ENCODE measurements around the gene C1QTNF2. TPM values are rescaled to one million over a fixed set of nuclear protein-coding genes. Genes with fewer than 3 reads are reported as not detected.

The C1QTNF2 gene, protein sequence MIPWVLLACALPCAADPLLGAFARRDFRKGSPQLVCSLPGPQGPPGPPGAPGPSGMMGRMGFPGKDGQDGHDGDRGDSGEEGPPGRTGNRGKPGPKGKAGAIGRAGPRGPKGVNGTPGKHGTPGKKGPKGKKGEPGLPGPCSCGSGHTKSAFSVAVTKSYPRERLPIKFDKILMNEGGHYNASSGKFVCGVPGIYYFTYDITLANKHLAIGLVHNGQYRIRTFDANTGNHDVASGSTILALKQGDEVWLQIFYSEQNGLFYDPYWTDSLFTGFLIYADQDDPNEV
- not detected in 2 replicates for total RNA-seq (2014; rRNA removed; shearing (Covaris generic); ENCODE audit: low replicate concordance)

DNA sequence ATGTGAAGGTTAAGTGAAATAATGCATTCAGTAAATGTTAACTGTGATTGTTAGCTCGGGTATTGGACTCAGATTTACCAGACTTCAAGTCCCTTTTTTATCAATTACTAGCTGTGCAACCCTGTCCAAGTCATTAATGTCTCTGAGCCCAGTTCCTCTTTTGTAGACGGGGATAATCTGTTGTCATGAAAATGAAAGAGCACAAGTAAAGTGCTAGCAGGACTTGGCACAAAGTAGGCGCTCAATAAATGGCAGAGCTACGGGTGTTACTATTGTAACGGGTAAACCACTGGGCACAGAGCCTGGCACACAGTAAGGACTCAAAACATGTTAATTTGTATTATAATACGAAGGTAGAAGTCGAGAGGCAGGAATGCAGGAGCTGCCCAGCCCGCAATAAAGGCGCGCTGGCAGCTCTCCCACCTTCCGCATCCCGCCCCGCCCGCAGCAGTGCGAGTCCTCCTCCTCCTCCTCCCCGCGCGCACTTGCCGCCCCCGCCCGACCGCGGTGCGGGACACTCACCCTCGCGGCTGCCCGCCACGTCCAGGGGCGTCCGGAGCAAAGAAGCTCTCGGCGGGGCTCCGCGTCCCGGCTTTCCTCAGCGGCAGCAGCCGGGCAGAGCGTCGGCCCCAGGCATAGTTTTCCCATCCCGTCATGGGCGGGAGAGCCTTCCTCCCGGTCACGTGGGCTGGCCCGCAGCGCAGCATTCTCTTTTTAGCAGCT is at the start of gene C1QTNF2:
C1QTNF2 (minus strand) TSS at position 637 of the 723 bp plus-strand sequence. CDS start 15,615 bp downstream, outside the sequence.
- Histone ChIP-seq H3K79me2 (ENCODE audit: low read length) (no peaks in the 10 kb centered on the region), H3K9me3 (ENCODE audit: low read length) (no peaks in the 10 kb centered on the region), H4K20me1 (ENCODE audit: insufficient read depth, low read depth, low read length) (no peaks in the 10 kb centered on the region), H3K4me1 (ENCODE audit: low read length) (no peaks in the 10 kb centered on the region), H3K4me3 (ENCODE audit: low read length) (no peak within 1 kb of the TSS), H3K9ac (ENCODE audit: low read length) (no peak within 1 kb of the TSS), H3K36me3 (ENCODE audit: insufficient read depth, low read length) (no peaks in the 10 kb centered on the region), H3K9me2 (replicated peaks; ENCODE audit: insufficient read depth, low read length) (no peaks in the 10 kb centered on the region), H3K27ac (ENCODE audit: low read length) (no peak within 1 kb of the TSS), H2AFZ (ENCODE audit: low read length) (no peak within 1 kb of the TSS), H3K4me2 (ENCODE audit: low read depth, low read length, poor library complexity, severe bottlenecking) (no peak within 1 kb of the TSS), H3K27me3 (ENCODE audit: low read length) (no peaks in the 10 kb centered on the region)
- no peak for DNase-seq

DNA sequence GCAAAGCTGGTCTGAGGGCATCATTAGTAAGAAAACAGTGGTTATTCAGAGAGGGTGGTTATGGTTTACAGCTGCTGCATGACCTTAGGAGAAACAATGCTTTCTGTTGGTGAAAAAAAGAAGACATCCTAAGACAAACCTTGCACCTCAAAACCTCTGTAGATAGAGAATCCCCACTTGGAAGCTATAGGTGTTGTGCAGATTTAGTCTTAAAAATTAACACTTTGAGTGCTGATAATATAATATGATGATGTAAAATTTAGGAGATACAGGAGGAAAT is 49.8 kb upstream of the C1QTNF2 start:
- H2AFZ ChIP-seq (ENCODE audit: low read length), result peak overlapping the region; percentile 96
- peak overlapping the region; percentile 90 for H3K4me2 ChIP-seq (ENCODE audit: low read depth, low read length, poor library complexity, severe bottlenecking)
- H3K4me1 ChIP-seq (ENCODE audit: low read length), result peaks cover 75% of the 10 kb centered on the region
- no peaks in the 10 kb centered on the region for H3K27me3 ChIP-seq (ENCODE audit: low read length)
- H3K9me2 ChIP-seq (replicated peaks; ENCODE audit: insufficient read depth, low read length), result no peaks in the 10 kb centered on the region
- peak overlapping the region; percentile 81 for H3K9ac ChIP-seq (ENCODE audit: low read length)
- H4K20me1 ChIP-seq (ENCODE audit: insufficient read depth, low read depth, low read length), result peaks cover 7% of the 10 kb centered on the region; the same call in 1 of the 2 replicates
- DNase-seq, result peak; percentile 64
- peak overlapping the region; percentile 92 for H3K4me3 ChIP-seq (ENCODE audit: low read length)
- H3K36me3 ChIP-seq (ENCODE audit: insufficient read depth, low read length), result peaks cover 28% of the 10 kb centered on the region
- H3K9me3 ChIP-seq (ENCODE audit: low read length), result no peaks in the 10 kb centered on the region
- H3K27ac ChIP-seq (ENCODE audit: low read length), result peak overlapping the region; percentile 99
- H3K79me2 ChIP-seq (ENCODE audit: low read length), result peaks cover 69% of the 10 kb centered on the region

- Histone ChIP-seq H3K4me2 (ENCODE audit: low read depth, low read length, poor library complexity, severe bottlenecking) (peak overlapping the region; percentile 90), H3K9me2 (replicated peaks; ENCODE audit: insufficient read depth, low read length) (no peaks in the 10 kb centered on the region), H3K27me3 (ENCODE audit: low read length) (no peaks in the 10 kb centered on the region), H3K4me3 (ENCODE audit: low read length) (peak overlapping the region; percentile 92), H3K79me2 (ENCODE audit: low read length) (peaks cover 71% of the 10 kb centered on the region), H4K20me1 (ENCODE audit: insufficient read depth, low read depth, low read length) (peaks cover 7% of the 10 kb centered on the region; the same call in 1 of the 2 replicates), H3K9ac (ENCODE audit: low read length) (peak overlapping the region; percentile 81), H2AFZ (ENCODE audit: low read length) (peak overlapping the region; percentile 96), H3K36me3 (ENCODE audit: insufficient read depth, low read length) (peaks cover 26% of the 10 kb centered on the region), H3K27ac (ENCODE audit: low read length) (peak overlapping the region; percentile 99), H3K9me3 (ENCODE audit: low read length) (no peaks in the 10 kb centered on the region), H3K4me1 (ENCODE audit: low read length) (peaks cover 74% of the 10 kb centered on the region)
- peak; percentile 53 for DNase-seq
Observed at GRCh38 chr5:160419458-160420330, 49.3 kb upstream of the C1QTNF2 start.

DNA sequence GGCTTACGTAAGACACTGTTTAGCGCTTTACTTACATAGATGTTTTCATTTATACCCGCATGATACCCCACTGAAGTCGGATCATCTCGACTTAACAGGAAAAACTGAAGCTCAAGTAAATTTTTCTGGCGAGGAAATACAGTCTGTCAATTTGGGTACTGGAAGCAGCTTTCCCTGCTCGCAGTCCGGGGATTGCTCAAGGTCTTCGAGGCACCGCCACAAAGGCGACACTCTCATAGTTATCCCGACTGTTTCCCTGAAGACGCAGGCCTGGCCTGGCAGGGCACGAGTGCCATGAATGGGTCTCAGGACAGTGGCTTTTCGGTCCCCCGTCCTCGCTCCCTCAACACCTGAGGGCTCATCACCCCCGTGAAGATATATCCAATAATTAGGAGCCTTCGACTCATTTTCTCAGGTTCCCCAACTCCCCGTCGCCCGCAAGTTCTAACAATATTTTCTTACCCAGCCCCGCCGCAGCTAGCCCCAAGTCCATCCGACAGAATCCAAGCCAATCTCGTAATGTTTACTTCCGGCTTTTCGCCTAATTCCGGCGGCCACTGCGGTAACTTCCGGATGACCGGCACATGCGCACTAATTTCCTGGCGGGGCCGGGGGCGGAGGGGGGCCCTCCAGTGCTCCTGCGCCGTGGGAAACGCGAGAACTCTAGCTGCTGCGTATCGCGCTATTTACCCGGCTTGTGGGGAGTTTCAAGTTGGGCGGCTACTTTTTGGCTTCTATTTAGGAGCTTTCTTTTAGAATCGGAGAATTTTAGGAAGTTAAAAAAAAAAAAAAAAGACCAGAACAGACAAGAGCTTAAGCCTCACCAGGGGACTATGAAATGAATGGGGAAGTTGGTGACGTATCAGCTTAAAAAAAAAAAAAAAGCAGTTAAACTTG is 48.4 kb upstream of the C1QTNF2 start, which contains the start of gene SLU7:
SLU7 (minus strand) TSS at position 521 of the 897 bp plus-strand sequence. CDS start 3,787 bp downstream, outside the sequence.
- Histone ChIP-seq H3K27ac (ENCODE audit: low read length) (peak within 1 kb of the TSS; percentile 99), H3K4me1 (ENCODE audit: low read length) (peaks cover 67% of the 10 kb centered on the region), H3K4me2 (ENCODE audit: low read depth, low read length, poor library complexity, severe bottlenecking) (peak within 1 kb of the TSS; percentile 90), H3K9ac (ENCODE audit: low read length) (peak within 1 kb of the TSS; percentile 81), H3K79me2 (ENCODE audit: low read length) (peaks cover 63% of the 10 kb centered on the region), H4K20me1 (ENCODE audit: insufficient read depth, low read depth, low read length) (peaks cover 7% of the 10 kb centered on the region; the same call in 1 of the 2 replicates), H3K36me3 (ENCODE audit: insufficient read depth, low read length) (peaks cover 22% of the 10 kb centered on the region), H3K9me2 (replicated peaks; ENCODE audit: insufficient read depth, low read length) (no peaks in the 10 kb centered on the region), H2AFZ (ENCODE audit: low read length) (peak within 1 kb of the TSS; percentile 96), H3K27me3 (ENCODE audit: low read length) (no peaks in the 10 kb centered on the region), H3K4me3 (ENCODE audit: low read length) (peak within 1 kb of the TSS; percentile 92), H3K9me3 (ENCODE audit: low read length) (no peaks in the 10 kb centered on the region)
- peak; percentile 99 for DNase-seq

- Histone ChIP-seq H3K36me3 (ENCODE audit: insufficient read depth, low read length) (peaks cover 16% of the 10 kb centered on the region; the same call in 1 of the 2 replicates), H3K4me1 (ENCODE audit: low read length) (peaks cover 14% of the 10 kb centered on the region), H3K9ac (ENCODE audit: low read length) (peak within 1 kb of the TSS; percentile 80), H3K9me2 (replicated peaks; ENCODE audit: insufficient read depth, low read length) (no peaks in the 10 kb centered on the region), H3K9me3 (ENCODE audit: low read length) (no peaks in the 10 kb centered on the region), H3K27ac (ENCODE audit: low read length) (no peak within 1 kb of the TSS), H2AFZ (ENCODE audit: low read length) (peak within 1 kb of the TSS; percentile 87), H3K4me2 (ENCODE audit: low read depth, low read length, poor library complexity, severe bottlenecking) (peak within 1 kb of the TSS; percentile 90), H3K79me2 (ENCODE audit: low read length) (no peaks in the 10 kb centered on the region), H3K4me3 (ENCODE audit: low read length) (peak within 1 kb of the TSS; percentile 72), H3K27me3 (ENCODE audit: low read length) (no peaks in the 10 kb centered on the region), H4K20me1 (ENCODE audit: insufficient read depth, low read depth, low read length) (no peaks in the 10 kb centered on the region)
- peak; percentile 90 for DNase-seq
Observed at GRCh38 chr5:160399402-160400353, 29.3 kb upstream of the C1QTNF2 start, which contains the start of gene FAM200C. Gene FAM200C, minus strand, starts transcription at chr5:160400054. Its CDS starts 4,564 bp downstream, at chr5:160395490.

DNA sequence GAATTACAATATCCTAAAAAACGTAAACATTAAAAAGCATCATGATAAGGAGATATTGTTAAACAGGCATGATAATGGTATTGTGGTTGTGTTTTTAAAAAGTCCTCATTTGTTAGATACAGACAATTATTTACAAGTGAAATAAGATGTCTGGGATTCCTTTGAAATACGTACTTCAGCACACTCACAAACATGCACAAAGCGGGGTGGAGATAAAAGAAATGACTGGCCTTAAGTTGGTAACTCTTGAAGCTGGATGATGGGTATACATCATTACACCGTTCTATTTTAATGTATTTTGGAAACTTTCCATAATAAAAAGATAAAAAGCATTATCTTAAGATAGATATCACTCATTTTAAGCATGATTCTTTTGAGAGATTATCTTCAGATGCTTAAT is 28.4 kb upstream of the C1QTNF2 start:
- Histone ChIP-seq H3K4me1 (ENCODE audit: low read length) (peaks cover 14% of the 10 kb centered on the region), H3K9me2 (replicated peaks; ENCODE audit: insufficient read depth, low read length) (no peaks in the 10 kb centered on the region), H3K27ac (ENCODE audit: low read length) (no peak overlapping the region), H3K36me3 (ENCODE audit: insufficient read depth, low read length) (peaks cover 9% of the 10 kb centered on the region; the same call in 1 of the 2 replicates), H3K9ac (ENCODE audit: low read length) (peak overlapping the region; percentile 80), H2AFZ (ENCODE audit: low read length) (no peak overlapping the region), H3K27me3 (ENCODE audit: low read length) (no peaks in the 10 kb centered on the region), H3K9me3 (ENCODE audit: low read length) (no peaks in the 10 kb centered on the region), H3K4me3 (ENCODE audit: low read length) (peak overlapping the region; percentile 72), H4K20me1 (ENCODE audit: insufficient read depth, low read depth, low read length) (no peaks in the 10 kb centered on the region), H3K79me2 (ENCODE audit: low read length) (no peaks in the 10 kb centered on the region), H3K4me2 (ENCODE audit: low read depth, low read length, poor library complexity, severe bottlenecking) (peak overlapping the region; percentile 90)
- no peak for DNase-seq

Data from Karpas-422 (cell line).